ENCODE data around the gene DMD.
"Not testable (repeated sequence)": the region's sequence is repeated elsewhere in the genome, so short reads cannot be mapped to it uniquely, and the experiment has no call there.

The DMD gene

GRCh38 chrX:31962256-31962655 is 1249.1 kb downstream of the DMD start:
- DNase-seq = no peak

- no peak for DNase-seq
Observed at GRCh38 chrX:31934842-31935370, 1276.4 kb downstream of the DMD start.

GRCh38 chrX:31934015-31934414 is 1277.3 kb downstream of the DMD start:
- DNase-seq = no peak

GRCh38 chrX:31932769-31933168 is 1278.6 kb downstream of the DMD start:
- DNase-seq = no peak

GRCh38 chrX:31932320-31932719 is 1279.0 kb downstream of the DMD start:
- not testable (repeated sequence) for DNase-seq

GRCh38 chrX:31931225-31931624 is 1280.1 kb downstream of the DMD start:
- DNase-seq = no peak

- DNase-seq = no peak
Observed at GRCh38 chrX:31929366-31929765, 1282.0 kb downstream of the DMD start.

GRCh38 chrX:31921236-31921635 is 1290.1 kb downstream of the DMD start:
- no peak for DNase-seq

GRCh38 chrX:31909850-31910572 is 1301.3 kb downstream of the DMD start:
- DNase-seq = no peak

- no peak for DNase-seq
Observed at GRCh38 chrX:31894152-31894551, 1317.2 kb downstream of the DMD start.

GRCh38 chrX:31893525-31893924 is 1317.8 kb downstream of the DMD start:
- DNase-seq = no peak

- DNase-seq = no peak
Observed at GRCh38 chrX:31889088-31889487, 1322.3 kb downstream of the DMD start.

GRCh38 chrX:31884535-31884934 is 1326.8 kb downstream of the DMD start:
- no peak for DNase-seq

GRCh38 chrX:31872007-31872406 is 1339.3 kb downstream of the DMD start:
- DNase-seq = no peak

- DNase-seq = no peak
Observed at GRCh38 chrX:31870267-31870666, 1341.1 kb downstream of the DMD start.

GRCh38 chrX:31860686-31861085 is 1350.7 kb downstream of the DMD start:
- no peak for DNase-seq

- no peak for DNase-seq
Observed at GRCh38 chrX:31858915-31859314, 1352.4 kb downstream of the DMD start.

GRCh38 chrX:31854716-31855115 is 1356.6 kb downstream of the DMD start:
- DNase-seq = no peak

GRCh38 chrX:31851761-31852160 is 1359.6 kb downstream of the DMD start:
- DNase-seq = no peak

- DNase-seq = no peak
Observed at GRCh38 chrX:31847773-31848172, 1363.6 kb downstream of the DMD start.

GRCh38 chrX:31845003-31845402 is 1366.3 kb downstream of the DMD start:
- DNase-seq = no peak

GRCh38 chrX:31838617-31839016 is 1372.7 kb downstream of the DMD start:
- DNase-seq = no peak

- no peak for DNase-seq
Observed at GRCh38 chrX:31837445-31838049, 1373.8 kb downstream of the DMD start.

GRCh38 chrX:31836479-31836878 is 1374.9 kb downstream of the DMD start:
- DNase-seq = no peak

GRCh38 chrX:31832263-31832662 is 1379.1 kb downstream of the DMD start:
- no peak for DNase-seq

All from NCI-H526 treated with DMSO at 0.1 percent for 48 hours (cell line).